HepG2 (cell line): ENCODE measurements around the gene HTATSF1. TPM values are rescaled to one million over a fixed set of nuclear protein-coding genes. Genes with fewer than 3 reads are reported as not detected.

ENCODE experiments used
- ATAC-seq: fragments of 200-7000 bp; cut with Tn5 transposase; 3 replicates; pipeline ENCODE4 v1.9.1; 2020; ENCODE audit warnings: mild to moderate bottlenecking, moderate library complexity
- BruUV-seq: library from RNA; stranded (reverse); fragments of 400-500 nt; replicated peaks from 2 replicates; lab custom pipeline; 2021; lab: Mats Ljungman, UMichigan
- CTCF ChIA-PET: fragments of 300-600 bp; formaldehyde crosslinking; extraction: SDS; loops from one replicate; lab custom pipeline; 2021; ENCODE audit warnings: low total read pairs, inconsistent platforms, low intra/inter-chr PET ratio; lab: Yijun Ruan, JAX
- POLR2A ChIA-PET: fragments of 350-600 bp; sonication (Branson Sonifier 250); formaldehyde crosslinking; loops from one replicate; lab custom pipeline; 2020; ENCODE audit warnings: antibody characterized with exemption, inconsistent platforms; lab: Yijun Ruan, JAX
- DNase-seq: peaks from one replicate; pipeline ENCODE4 v3.0.0-alpha.2; 2015; ENCODE audit warnings: low spot score
- FAIRE-seq: peaks from 3 replicates; lab custom pipeline; 2011; peaks lifted over from hg19 to GRCh38; lab: Jason Lieb, UNC
- H2AFZ ChIP-seq: one replicate; pipeline ENCODE4 v1.6.1; 2011; ENCODE audit warnings: low read length, inconsistent platforms
- H3K27ac ChIP-seq: fragments of 300-600 bp; 3 replicates; pipeline ENCODE4 v1.8.0; 2011; ENCODE audit warnings: mixed run types, mild to moderate bottlenecking, mixed read lengths, low read length, inconsistent platforms; ENCODE audit not compliant: insufficient read depth; ENCODE audit errors: extremely low read length
- H3K27me3 ChIP-seq, 2 experiments: fragments of 200-600 bp in 1 of 2; 2 replicates in 1 of 2; 3 replicates in 1 of 2; pipeline versions ENCODE4 v1.6.0 to v1.8.0; 2011; ENCODE audit warnings: low read length in 2 of 2, mild to moderate bottlenecking in 2 of 2, moderate library complexity in 2 of 2, inconsistent platforms in 1 of 2; ENCODE audit not compliant: insufficient read depth in 2 of 2, control insufficient read depth in 1 of 2
- H3K36me3 ChIP-seq, 2 experiments: fragments of 200-600 bp in 1 of 2; replicated peaks in 1 of 2; 2 replicates in 1 of 2; 3 replicates in 1 of 2; pipeline versions ENCODE4 v1.5.1 to v1.8.0; 2011; ENCODE audit warnings: low read length in 2 of 2, inconsistent platforms in 1 of 2; ENCODE audit not compliant: insufficient read depth in 2 of 2, control insufficient read depth in 1 of 2
- H3K4me1 ChIP-seq: 2 replicates; pipeline ENCODE4 v1.5.1; 2012; ENCODE audit warnings: low read length, inconsistent platforms; ENCODE audit not compliant: insufficient read depth
- H3K4me2 ChIP-seq: 2 replicates; pipeline ENCODE4 v1.6.0; 2011; ENCODE audit warnings: low read depth, low read length, inconsistent platforms
- H3K4me3 ChIP-seq, 3 experiments: fragments of 200-600 bp in 1 of 3; sonication (generic), shearing (Covaris generic) in 1 of 3; replicated peaks in 1 of 3; 2 replicates each; pipeline ENCODE4 v1.5.1; 2011 to 2016; ENCODE audit warnings: low read length in 3 of 3, inconsistent platforms in 2 of 3, low read depth in 2 of 3, mild to moderate bottlenecking in 2 of 3, control low read depth in 1 of 3, mixed read lengths in 1 of 3; ENCODE audit not compliant: insufficient read depth in 1 of 3
- H3K79me2 ChIP-seq: one replicate; pipeline ENCODE4 v1.6.1; 2011; ENCODE audit warnings: low read length, inconsistent platforms; ENCODE audit not compliant: insufficient read depth
- H3K9ac ChIP-seq: 2 replicates; pipeline ENCODE4 v1.6.0; 2011; ENCODE audit warnings: mild to moderate bottlenecking, low read depth, low read length, inconsistent platforms; ENCODE audit not compliant: insufficient read depth
- H3K9me3 ChIP-seq: 2 replicates; pipeline ENCODE4 v1.5.1; 2012; ENCODE audit warnings: mild to moderate bottlenecking, low read length
- H4K20me1 ChIP-seq: 2 replicates; pipeline ENCODE4 v1.6.0; 2011; ENCODE audit warnings: inconsistent platforms, mild to moderate bottlenecking, low read length, moderate library complexity; ENCODE audit not compliant: insufficient read depth
- AKNA ChIP-seq: sonication (generic); formaldehyde crosslinking; IDR thresholded peaks from 2 replicates; pipeline ENCODE4 v1.4.0; 2020; ENCODE audit warnings: missing genetic modification reagents, borderline replicate concordance
- ZNF33A ChIP-seq: sonication (generic); formaldehyde crosslinking; IDR thresholded peaks from 2 replicates; pipeline ENCODE4 v1.5.1; 2020; ENCODE audit warnings: missing genetic modification reagents, mild to moderate bottlenecking, moderate library complexity, borderline replicate concordance
- ZNF33B ChIP-seq: sonication (generic); formaldehyde crosslinking; IDR thresholded peaks from 2 replicates; pipeline ENCODE4 v1.5.1; 2020; ENCODE audit warnings: mild to moderate bottlenecking, missing genetic modification reagents
- ZNF354B ChIP-seq: sonication (generic); formaldehyde crosslinking; IDR thresholded peaks from 2 replicates; pipeline ENCODE4 v1.8.0; 2022; ENCODE audit warnings: mild to moderate bottlenecking, missing genetic modification reagents
- WGBS: methylation state at CpG from one replicate; pipeline ENCODE4 v1.1.6; 2017; ENCODE audit warnings: low lambda C conversion rate; 5-methylcytosine and 5-hydroxymethylcytosine counted together
- in situ Hi-C: cut with HindIII; loops from 2 replicates; pipeline ENCODE4 v1.10.0; 2017; ENCODE audit warnings: low pct_unique_long_range_greater_than_20kb; ENCODE audit not compliant: extremely low pct_ligation_motif_present
- intact Hi-C: fragments of 100-400 bp; cut with micrococcal nuclease; formaldehyde crosslinking; loops from one replicate; pipeline ENCODE4 v1.10.0; 2022; ENCODE audit not compliant: unreplicated experiment
- polyA plus RNA-seq, 8 experiments: library from polyadenylated mRNA; depleted of rRNA in 3 of 8; stranded (reverse) in 7 of 8; unstranded in 1 of 8; fragments of >200 nt; fragmentation: Illumina TruSeq in 4 of 8; extraction: Trizol in 4 of 8; gene quantifications; 2 replicates each; pipeline versions ENCODE4 v1.2.1 to v1.2.3, GENCODE V29; 2011 to 2016; ENCODE audit warnings: low read depth in 4 of 8, missing spikeins in 1 of 8, mixed read lengths in 1 of 8; ENCODE audit not compliant: insufficient read depth in 1 of 8
- total RNA-seq, 5 experiments: library from RNA; depleted of rRNA; stranded (reverse); fragments of >200 nt; fragmentation: Illumina TruSeq; extraction: Trizol; gene quantifications; 2 replicates each; pipeline ENCODE4 v1.2.3, GENCODE V29; 2016; ENCODE audit warnings: low read depth in 1 of 5

Gene HTATSF1
- total and polyA plus RNA-seq, 2 of the 13 experiments (the other 11 are each of a cell fraction or from before 2014, with no cell fraction given), result 0.57 to 40.5 TPM

GRCh38 chrX:136534131-136534530 is 36.7 kb downstream of the HTATSF1 start:
- no TSS peak for BruUV-seq
- FAIRE-seq, result no peak
- Histone ChIP-seq H3K9ac (no peak overlapping the region), H3K27me3 (no peaks in the 10 kb centered on the region), H3K36me3 (no peaks in the 10 kb centered on the region), H2AFZ (no peak overlapping the region), H4K20me1 (no peaks in the 10 kb centered on the region), H3K4me1 (no peaks in the 10 kb centered on the region), H3K79me2 (no peaks in the 10 kb centered on the region), H3K4me3 (no peak overlapping the region), H3K9me3 (no peaks in the 10 kb centered on the region), H3K27ac (no peak overlapping the region), H3K4me2 (no peak overlapping the region)
- 6% methylated on average over 2 of the region's 2 CpGs for WGBS
- ChIA-PET POLR2A (no interaction called here), CTCF (no interaction called here)
- no peak for DNase-seq
- in situ Hi-C loops, result no loop called here
- no peak for TF ChIP-seq AKNA (CRISPR knock-in tag)
- no peak for TF ChIP-seq ZNF33B (CRISPR knock-in tag)
- no peak for TF ChIP-seq ZNF33A (CRISPR knock-in tag)
- no peak for TF ChIP-seq ZNF354B
- no peak for ATAC-seq
- intact Hi-C loops, result no loop called here
